Measurements from ENCODE around the gene GPR107.

DNA sequence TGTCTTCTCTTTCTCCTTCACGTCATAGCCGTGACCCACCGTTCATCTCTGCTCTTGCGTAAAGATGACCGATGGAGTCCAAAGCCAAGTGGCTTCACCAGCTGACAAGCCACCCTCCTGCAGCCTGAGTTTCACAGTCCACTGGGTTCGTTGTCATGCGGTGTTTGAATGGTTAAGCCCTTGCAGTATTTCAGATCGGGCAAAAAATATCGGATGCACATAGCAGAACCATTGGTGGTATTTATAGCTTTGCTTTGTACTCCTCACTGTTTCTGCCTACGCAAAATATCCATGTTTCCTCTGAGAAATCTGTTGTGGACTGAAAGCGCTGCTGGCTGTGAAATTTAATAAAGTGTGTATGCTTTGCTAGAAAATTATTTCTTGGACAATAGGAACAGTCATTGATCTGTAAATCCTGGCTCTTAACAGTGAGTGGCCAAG is 84.0 kb downstream of the GPR107 start:
- TF ChIP-seq, protein P1, sequence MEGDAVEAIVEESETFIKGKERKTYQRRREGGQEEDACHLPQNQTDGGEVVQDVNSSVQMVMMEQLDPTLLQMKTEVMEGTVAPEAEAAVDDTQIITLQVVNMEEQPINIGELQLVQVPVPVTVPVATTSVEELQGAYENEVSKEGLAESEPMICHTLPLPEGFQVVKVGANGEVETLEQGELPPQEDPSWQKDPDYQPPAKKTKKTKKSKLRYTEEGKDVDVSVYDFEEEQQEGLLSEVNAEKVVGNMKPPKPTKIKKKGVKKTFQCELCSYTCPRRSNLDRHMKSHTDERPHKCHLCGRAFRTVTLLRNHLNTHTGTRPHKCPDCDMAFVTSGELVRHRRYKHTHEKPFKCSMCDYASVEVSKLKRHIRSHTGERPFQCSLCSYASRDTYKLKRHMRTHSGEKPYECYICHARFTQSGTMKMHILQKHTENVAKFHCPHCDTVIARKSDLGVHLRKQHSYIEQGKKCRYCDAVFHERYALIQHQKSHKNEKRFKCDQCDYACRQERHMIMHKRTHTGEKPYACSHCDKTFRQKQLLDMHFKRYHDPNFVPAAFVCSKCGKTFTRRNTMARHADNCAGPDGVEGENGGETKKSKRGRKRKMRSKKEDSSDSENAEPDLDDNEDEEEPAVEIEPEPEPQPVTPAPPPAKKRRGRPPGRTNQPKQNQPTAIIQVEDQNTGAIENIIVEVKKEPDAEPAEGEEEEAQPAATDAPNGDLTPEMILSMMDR (conservative IDR thresholded peaks at IDR 0.05; ENCODE audit: low read length), result no peak
- no peak for TF ChIP-seq EZH2phosphoT487 (IDR thresholded peaks at IDR 0.05; ENCODE audit: borderline replicate concordance, low read depth, low read length)
